HG02610 (cell line): ENCODE results near the gene KCTD3.

Experiments
- ATAC-seq: cut with Tn5 transposase; IDR thresholded peaks from one replicate; pipeline ENCODE4 v1.9.1; 2021; ENCODE audit warnings: mild to moderate bottlenecking, moderate library complexity; ENCODE audit not compliant: unreplicated experiment

KCTD3 gene

GRCh38 chr1:215650446-215651149 lies 83.5 kb downstream of the KCTD3 start:
- no peak for ATAC-seq

GRCh38 chr1:215651867-215652266 lies 84.8 kb downstream of the KCTD3 start:
- no peak for ATAC-seq

DNA sequence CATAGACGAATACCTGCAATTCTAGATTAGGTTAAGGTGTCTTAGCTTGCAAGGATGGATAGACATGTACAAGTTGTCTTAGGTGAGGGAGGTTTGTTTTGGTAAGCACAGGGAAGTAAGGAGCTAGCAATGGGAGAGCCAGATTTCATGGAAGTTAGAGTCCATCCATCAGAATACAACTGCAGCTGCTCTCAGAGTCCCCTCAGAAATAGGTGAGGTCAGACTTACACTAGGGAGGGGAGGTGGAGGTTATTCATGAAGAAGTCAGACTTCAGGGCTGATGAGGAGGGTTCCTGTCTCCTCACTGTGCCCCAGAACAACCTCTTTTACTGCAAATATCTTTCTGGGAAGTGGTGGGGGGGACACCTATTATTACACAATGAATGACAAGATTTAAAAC lies 85.3 kb downstream of the KCTD3 start:
- ATAC-seq, result no peak

DNA sequence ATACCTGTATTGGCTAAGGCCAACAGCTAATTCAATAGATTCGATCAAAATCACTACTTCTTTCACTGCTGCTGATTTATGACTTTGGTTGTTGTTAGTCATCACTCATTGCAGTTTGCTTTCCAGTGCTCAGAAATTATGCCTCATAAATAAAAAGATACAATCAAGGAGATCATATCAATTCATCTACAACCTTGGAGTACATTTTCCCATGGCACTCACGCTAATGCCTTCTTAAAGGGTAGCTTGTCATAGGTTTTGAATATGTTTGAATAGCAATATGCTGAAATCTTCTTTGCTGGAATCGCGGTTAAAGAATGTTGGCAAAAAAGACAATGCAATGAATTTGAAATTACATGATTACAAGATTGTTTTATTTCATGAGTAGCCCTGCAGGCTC lies 89.9 kb downstream of the KCTD3 start:
- no peak for ATAC-seq

- ATAC-seq, result no peak
Observed at GRCh38 chr1:215660259-215660658, 93.2 kb downstream of the KCTD3 start.

GRCh38 chr1:215661033-215661432 lies 93.9 kb downstream of the KCTD3 start:
- no peak for ATAC-seq

GRCh38 chr1:215665215-215665614 lies 98.1 kb downstream of the KCTD3 start:
- no peak for ATAC-seq

- no peak for ATAC-seq
Observed at GRCh38 chr1:215667761-215668160, 100.7 kb downstream of the KCTD3 start.

GRCh38 chr1:215669806-215670491 lies 102.8 kb downstream of the KCTD3 start:
- ATAC-seq, result no peak
